OCI-LY1 (cell line): ENCODE data around the gene OAF.

Experiments
- CTCF ChIP-seq: fragments of 200-600 bp; sonication (generic), shearing (Covaris generic); IDR thresholded peaks from 2 replicates; pipeline ENCODE4 v1.5.1; 2017; ENCODE audit warnings: mild to moderate bottlenecking, antibody characterized with exemption, low read length, moderate library complexity, mixed read lengths
- EZH2 ChIP-seq: fragments of 200-600 bp; sonication (generic), shearing (Covaris generic); IDR thresholded peaks from 2 replicates; pipeline ENCODE4 v1.8.0; 2017; ENCODE audit warnings: borderline replicate concordance, mixed run types, mild to moderate bottlenecking, antibody characterized with exemption, low read length, moderate library complexity, mixed read lengths

GRCh38 chr11:120188811-120189455 lies 21.9 kb upstream of the OAF start:
- TF ChIP-seq CTCF (no peak), EZH2 (no peak)
